GM12864 (cell line): ENCODE data around the gene HACD4.

Source experiments
- DNase-seq: peaks from one replicate; pipeline ENCODE4 v3.0.0-alpha.2; 2011; ENCODE audit warnings: low read depth
- H3K4me3 ChIP-seq: 2 replicates; pipeline ENCODE4 v1.5.1; 2011; ENCODE audit warnings: mild to moderate bottlenecking, low read depth, low read length, control low read depth
- CTCF ChIP-seq: IDR thresholded peaks from 2 replicates; pipeline ENCODE4 v1.5.1; 2011; ENCODE audit warnings: low read depth, mild to moderate bottlenecking, moderate library complexity, low read length, control low read depth, inconsistent platforms; ENCODE audit errors: missing control alignments

The HACD4 gene

GRCh38 chr9:21031091-21031807 is at the start of gene HACD4:
Gene HACD4 (minus strand): TSS chr9:21031640. CDS start chr9:21031590, 50 bp downstream.
- H3K4me3 ChIP-seq = peak within 1 kb of the TSS; percentile 58
- no peak for TF ChIP-seq CTCF
- DNase-seq = peak; percentile 40

GRCh38 chr9:21080793-21081192 is 49.4 kb upstream of the HACD4 start:
- H3K4me3 ChIP-seq = no peak overlapping the region
- no peak for TF ChIP-seq CTCF
- DNase-seq = no peak

- no peak overlapping the region for H3K4me3 ChIP-seq
- DNase-seq = no peak
- TF ChIP-seq CTCF = peak; percentile 10
Observed at GRCh38 chr9:21078702-21079101, 47.3 kb upstream of the HACD4 start.

GRCh38 chr9:21077781-21078180 is 46.3 kb upstream of the HACD4 start, which contains the start of gene IFNB1:
Gene IFNB1 (minus strand): TSS chr9:21077942. CDS start chr9:21077869, 73 bp downstream.
- no peak for DNase-seq
- no peak within 1 kb of the TSS for H3K4me3 ChIP-seq
- TF ChIP-seq CTCF = no peak

- DNase-seq = no peak
- no peak for TF ChIP-seq CTCF
- H3K4me3 ChIP-seq = no peak overlapping the region
Observed at GRCh38 chr9:21075484-21075883, 44.0 kb upstream of the HACD4 start.

- no peak for TF ChIP-seq CTCF
- H3K4me3 ChIP-seq = no peak overlapping the region
- DNase-seq = no peak
Observed at GRCh38 chr9:21070906-21071305, 39.5 kb upstream of the HACD4 start.

- no peak for DNase-seq
Observed at GRCh38 chr9:21070171-21070571, 38.7 kb upstream of the HACD4 start.

More at GRCh38 chr9:21070171-21070571, 38.7 kb upstream of the HACD4 start:
- peak; percentile 36 for TF ChIP-seq CTCF
- no peak overlapping the region for H3K4me3 ChIP-seq
